Kidney (tissue), 14 donors: ENCODE results near the gene APCDD1L. TPM values are rescaled to one million over a fixed set of nuclear protein-coding genes. Genes with fewer than 3 reads are reported as not detected.

ENCODE experiments used
- DNase-seq, 5 donors: peaks; one replicate each; pipeline ENCODE4 v3.0.0-alpha.2; 2013 to 2020
- FAIRE-seq: peaks from 2 replicates; lab custom pipeline; 2012; peaks lifted over from hg19 to GRCh38; lab: Jason Lieb, UNC
- H3K27ac ChIP-seq, 2 donors: one replicate each; pipeline ENCODE4 v1.7.0; 2013; ENCODE audit warnings: low read depth in 2 of 2, low read length in 2 of 2, inconsistent platforms in 1 of 2
- H3K27me3 ChIP-seq: one replicate; pipeline ENCODE4 v1.7.1; 2013; ENCODE audit warnings: low read length, inconsistent platforms; ENCODE audit not compliant: control insufficient read depth, insufficient read depth
- H3K36me3 ChIP-seq, 3 donors: one replicate each; pipeline versions ENCODE4 v1.7.0 to v1.7.1; 2013; ENCODE audit warnings: low read length in 3 of 3, control low read depth in 1 of 3, inconsistent platforms in 1 of 3; ENCODE audit not compliant: insufficient read depth in 3 of 3, control insufficient read depth in 2 of 3
- H3K4me1 ChIP-seq, 3 donors: one replicate each; pipeline versions ENCODE4 v1.7.0 to v1.7.1; 2013; ENCODE audit warnings: low read length in 3 of 3, inconsistent platforms in 1 of 3, low read depth in 1 of 3; ENCODE audit not compliant: control insufficient read depth in 2 of 3, insufficient read depth in 2 of 3
- H3K4me3 ChIP-seq, 3 donors: one replicate each; pipeline versions ENCODE4 v1.7.0 to v1.8.1; 2013; ENCODE audit warnings: low read length in 3 of 3, control low read depth in 1 of 3, inconsistent platforms in 1 of 3
- H3K9ac ChIP-seq, 3 donors: one replicate each; pipeline versions ENCODE4 v1.7.0 to v1.7.1; 2013; ENCODE audit warnings: low read length in 3 of 3, control low read depth in 1 of 3, inconsistent platforms in 1 of 3
- H3K9me3 ChIP-seq, 3 donors: one replicate each; pipeline versions ENCODE4 v1.7.0 to v1.7.1; 2013; ENCODE audit warnings: low read length in 3 of 3, control low read depth in 1 of 3, inconsistent platforms in 1 of 3; ENCODE audit not compliant: control insufficient read depth in 2 of 3, insufficient read depth in 1 of 3
- intact Hi-C: fragments of 100-400 bp; cut with DNase I; formaldehyde crosslinking; loops from one replicate; pipeline ENCODE4 v1.11.1; 2022
- polyA plus RNA-seq: library from polyadenylated mRNA; stranded (reverse); fragments of 350-450 nt; fragmentation: Illumina TruSeq; extraction: RNeasy Lipid Tissue Mini Kit (QIAGEN cat#74804); gene quantifications from one replicate; pipeline ENCODE4 v1.2.3, GENCODE V29; 2014; ENCODE audit warnings: low read depth, low replicate concordance; ENCODE audit not compliant: insufficient read depth
- total RNA-seq: library from RNA; stranded (reverse); fragmentation: NEBNext Ultra II Directional; extraction: Animal tissue kit (Norgen Biotek cat#: 25700); gene quantifications from one replicate; pipeline ENCODE4 v1.2.1, GENCODE V29; 2021
- TF ChIP-seq, protein P1 (sequence below): IDR thresholded peaks from 3 replicates; pipeline ENCODE4 v1.5.1; 2012; ENCODE audit warnings: mild to moderate bottlenecking, moderate library complexity, borderline replicate concordance; ENCODE audit not compliant: insufficient read depth; ENCODE audit errors: extremely low read depth
- donor health status: control.
- donor health status: control.
- donor health status: control.
- donor health status: control.
- donor health status: control.
- donor health status: DM: yes; HTN: yes; CAD: no.
- donor health status: Normal renal cell carcinoma (clear cell type).

Gene APCDD1L
- total and polyA plus RNA-seq, 2 donors from 2014 or later, result 1.2 to 4.5 TPM

DNA sequence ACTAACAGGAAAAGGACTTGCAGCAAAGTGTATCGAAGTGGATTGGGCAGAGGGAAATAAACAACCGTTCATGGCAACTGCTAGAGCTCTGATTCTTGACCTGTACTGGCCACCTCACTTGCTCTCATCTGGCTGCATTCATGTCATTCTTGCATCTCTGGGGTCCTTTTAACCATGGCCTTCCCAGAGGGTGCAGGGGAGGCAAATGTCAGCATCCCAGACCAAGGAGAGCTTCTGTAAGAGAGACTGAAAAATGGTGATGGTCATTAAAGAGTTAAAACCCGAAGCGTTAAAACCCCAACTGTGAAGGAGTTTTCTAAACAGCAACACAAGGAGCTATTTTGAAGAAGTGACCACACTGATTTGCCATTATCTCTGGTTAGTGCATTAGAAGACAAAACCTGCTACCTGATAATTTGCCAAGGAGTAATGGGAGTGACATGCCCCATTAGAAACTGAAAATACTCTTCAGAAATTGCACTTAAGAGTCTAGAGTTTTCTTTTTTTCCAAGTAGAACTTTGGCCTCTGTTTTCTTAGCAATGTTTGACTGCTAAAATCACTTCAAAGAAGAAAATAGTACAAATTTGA, 62.4 kb downstream of the APCDD1L start:
- TF ChIP-seq, protein P1, sequence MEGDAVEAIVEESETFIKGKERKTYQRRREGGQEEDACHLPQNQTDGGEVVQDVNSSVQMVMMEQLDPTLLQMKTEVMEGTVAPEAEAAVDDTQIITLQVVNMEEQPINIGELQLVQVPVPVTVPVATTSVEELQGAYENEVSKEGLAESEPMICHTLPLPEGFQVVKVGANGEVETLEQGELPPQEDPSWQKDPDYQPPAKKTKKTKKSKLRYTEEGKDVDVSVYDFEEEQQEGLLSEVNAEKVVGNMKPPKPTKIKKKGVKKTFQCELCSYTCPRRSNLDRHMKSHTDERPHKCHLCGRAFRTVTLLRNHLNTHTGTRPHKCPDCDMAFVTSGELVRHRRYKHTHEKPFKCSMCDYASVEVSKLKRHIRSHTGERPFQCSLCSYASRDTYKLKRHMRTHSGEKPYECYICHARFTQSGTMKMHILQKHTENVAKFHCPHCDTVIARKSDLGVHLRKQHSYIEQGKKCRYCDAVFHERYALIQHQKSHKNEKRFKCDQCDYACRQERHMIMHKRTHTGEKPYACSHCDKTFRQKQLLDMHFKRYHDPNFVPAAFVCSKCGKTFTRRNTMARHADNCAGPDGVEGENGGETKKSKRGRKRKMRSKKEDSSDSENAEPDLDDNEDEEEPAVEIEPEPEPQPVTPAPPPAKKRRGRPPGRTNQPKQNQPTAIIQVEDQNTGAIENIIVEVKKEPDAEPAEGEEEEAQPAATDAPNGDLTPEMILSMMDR, result no peak
- peaks cover 0 to under 1% (median 0%) of the 10 kb centered on the region in 3 donors for H3K36me3 ChIP-seq
- no peaks in the 10 kb centered on the region for H3K27me3 ChIP-seq
- H3K4me3 ChIP-seq, result no peak overlapping the region
- intact Hi-C loops, result no loop called here
- H3K27ac ChIP-seq, result no peak overlapping the region
- no peak overlapping the region for H3K9ac ChIP-seq
- no peak for FAIRE-seq
- no peaks in the 10 kb centered on the region for H3K9me3 ChIP-seq
- peaks cover 0 to under 1% (median 0%) of the 10 kb centered on the region in 3 donors for H3K4me1 ChIP-seq
- no peak for DNase-seq

DNA sequence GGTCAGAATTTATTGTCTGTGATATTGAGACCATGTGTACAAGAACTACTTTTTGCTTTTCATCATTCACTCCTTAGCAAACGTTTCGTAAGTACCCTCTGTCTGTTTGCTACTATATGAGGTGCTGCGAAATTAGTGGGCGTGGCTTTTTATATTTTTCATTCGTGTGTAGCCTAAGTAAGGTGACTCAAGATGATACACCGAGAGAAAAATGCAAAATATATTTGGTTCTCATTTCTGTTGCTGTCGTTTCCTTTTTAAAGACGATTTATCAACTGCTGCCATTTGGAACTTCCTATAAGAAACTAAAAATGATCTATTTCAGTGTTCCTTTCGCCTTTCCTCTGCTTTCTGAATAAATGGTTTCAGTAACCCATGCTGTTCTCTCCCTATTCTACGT, 64.9 kb downstream of the APCDD1L start:
- Histone ChIP-seq H3K27ac (no peak overlapping the region), H3K27me3 (no peaks in the 10 kb centered on the region), H3K9me3 (no peaks in the 10 kb centered on the region), H3K9ac (no peak overlapping the region), H3K36me3 (peaks cover 0 to 4% (median 2%) of the 10 kb centered on the region in 3 donors), H3K4me1 (peaks cover 0 to 5% (median 3%) of the 10 kb centered on the region in 3 donors), H3K4me3 (no peak overlapping the region)
- DNase-seq, result no peak
- intact Hi-C loops, result no loop called here
- no peak for FAIRE-seq
- TF ChIP-seq, protein P1, result no peak

DNA sequence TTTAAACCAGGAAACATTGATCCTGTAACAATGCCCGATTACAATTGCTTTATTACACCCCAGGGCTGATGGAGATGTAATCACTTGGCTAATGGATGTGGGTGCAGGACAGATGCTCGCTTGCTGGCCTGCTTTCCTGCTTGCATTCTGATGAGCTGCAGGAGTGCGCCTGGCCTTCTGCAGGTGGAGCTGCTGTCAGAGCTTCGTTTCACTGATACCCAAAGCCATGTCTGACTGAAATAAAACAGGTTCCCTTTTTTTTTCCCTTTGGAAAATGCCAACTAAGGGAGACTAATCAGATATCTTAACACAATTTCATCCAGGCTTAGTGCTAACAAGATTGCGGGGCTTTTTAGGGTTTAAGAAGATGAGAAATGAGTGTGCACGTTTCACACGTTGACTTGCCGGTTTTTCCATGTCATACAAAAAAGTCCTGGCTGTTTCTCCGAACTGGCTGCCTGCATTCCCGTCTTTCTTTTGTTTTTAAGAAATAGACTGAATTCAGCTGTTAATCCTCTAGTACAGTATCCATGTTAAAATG, 65.4 kb downstream of the APCDD1L start:
- peak in 1 of 5 donors; percentile 55 for DNase-seq
- no peak overlapping the region for H3K4me3 ChIP-seq
- FAIRE-seq, result no peak
- no peaks in the 10 kb centered on the region for H3K27me3 ChIP-seq
- H3K4me1 ChIP-seq, result peaks cover 0 to 5% (median 3%) of the 10 kb centered on the region in 3 donors
- H3K27ac ChIP-seq, result no peak overlapping the region
- intact Hi-C loops, result no loop called here
- H3K9ac ChIP-seq, result no peak overlapping the region
- H3K36me3 ChIP-seq, result peaks cover 0 to 4% (median 2%) of the 10 kb centered on the region in 3 donors
- H3K9me3 ChIP-seq, result no peaks in the 10 kb centered on the region
- TF ChIP-seq, protein P1, result no peak
